IPS DF 4.7 (cell line): ENCODE measurements around the gene ZNF770.

ENCODE experiments used
- DNase-seq: peaks from one replicate; pipeline ENCODE4 v3.0.0-alpha.2; 2013; ENCODE audit warnings: low spot score; ENCODE audit errors: extremely low read depth

ZNF770 gene

DNA sequence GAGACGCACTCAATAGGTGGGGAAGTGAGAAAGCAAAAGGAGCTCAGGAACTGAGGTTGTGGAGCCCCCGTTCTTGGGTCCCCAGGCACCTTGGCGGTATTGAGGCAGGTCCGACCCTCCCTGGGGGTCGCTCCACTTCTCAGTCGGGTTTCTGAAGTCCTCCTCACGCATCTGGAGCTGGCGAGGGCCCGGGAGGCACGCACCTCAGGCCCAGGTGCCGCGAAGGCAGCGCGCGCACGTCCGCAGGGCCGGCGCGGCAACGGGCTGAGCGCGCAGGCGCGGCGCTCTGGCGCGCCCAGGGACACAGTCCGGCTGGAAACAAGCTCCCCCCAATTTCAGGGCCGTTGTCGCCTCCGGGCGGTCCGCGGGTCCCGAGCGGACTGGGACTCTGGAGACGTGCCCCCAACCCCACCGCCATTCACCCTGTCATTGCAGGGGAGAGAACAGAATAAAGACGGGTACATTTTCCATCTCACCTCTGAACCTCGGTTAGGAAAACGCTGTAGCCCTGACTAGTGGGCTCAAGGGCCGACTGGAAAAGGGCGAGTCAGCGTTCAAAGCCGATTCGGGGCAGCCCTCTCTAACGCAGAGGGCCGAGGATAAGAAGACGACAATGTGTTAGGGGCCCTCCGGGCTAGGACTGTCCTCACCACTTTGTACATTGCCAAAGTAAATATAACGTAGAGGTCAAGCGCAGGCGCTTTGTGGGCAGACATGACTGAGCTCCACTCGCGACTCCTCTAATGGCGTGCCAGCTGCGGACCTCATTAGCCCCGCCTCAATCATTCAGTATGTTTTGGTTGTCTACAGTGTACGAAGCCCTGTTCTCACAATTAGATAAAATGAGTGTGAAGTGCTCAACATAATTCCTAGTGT lies at the start of gene ZNF770:
Gene ZNF770 (minus strand): TSS at position 261 of the 876 bp plus-strand sequence. CDS start 4,853 bp downstream, outside the sequence.
- DNase-seq = no peak

DNA sequence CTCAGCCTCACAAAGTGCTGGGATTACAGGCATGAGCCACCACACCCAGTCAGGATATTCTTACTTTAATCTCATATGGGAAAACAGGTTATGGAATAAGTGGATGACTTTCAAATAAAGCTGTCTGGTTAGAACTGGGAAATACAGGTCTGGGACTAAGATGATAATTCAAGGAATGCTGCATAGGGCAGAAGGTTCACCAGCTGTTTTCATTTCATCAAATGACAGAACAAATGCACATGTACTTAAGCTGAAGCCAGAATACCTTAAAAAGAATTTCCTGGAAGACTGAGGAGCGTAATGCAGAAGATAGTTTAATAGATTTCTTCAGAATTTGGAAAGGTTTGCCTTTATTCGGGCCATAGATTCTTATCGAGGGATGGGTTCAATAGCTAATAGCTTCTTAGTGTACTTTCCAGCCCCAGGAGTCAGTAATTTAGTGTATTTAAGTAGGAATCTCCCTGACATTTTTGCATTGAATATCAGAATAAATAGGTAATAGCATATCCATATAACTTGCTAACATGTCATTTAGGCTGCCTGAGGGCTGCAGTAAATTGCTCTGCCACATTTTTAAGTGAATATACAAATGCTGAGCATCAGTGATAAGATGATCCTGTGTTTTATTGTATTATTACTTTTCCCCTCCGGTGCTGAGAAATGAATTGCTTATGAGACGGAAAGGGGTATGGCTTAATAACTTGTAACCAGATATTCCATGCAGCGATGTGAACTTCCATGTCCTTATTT lies 40.3 kb upstream of the ZNF770 start:
- DNase-seq = no peak

- no peak for DNase-seq
Measured at GRCh38 chr15:35023804-35024203, 35.7 kb upstream of the ZNF770 start.

DNA sequence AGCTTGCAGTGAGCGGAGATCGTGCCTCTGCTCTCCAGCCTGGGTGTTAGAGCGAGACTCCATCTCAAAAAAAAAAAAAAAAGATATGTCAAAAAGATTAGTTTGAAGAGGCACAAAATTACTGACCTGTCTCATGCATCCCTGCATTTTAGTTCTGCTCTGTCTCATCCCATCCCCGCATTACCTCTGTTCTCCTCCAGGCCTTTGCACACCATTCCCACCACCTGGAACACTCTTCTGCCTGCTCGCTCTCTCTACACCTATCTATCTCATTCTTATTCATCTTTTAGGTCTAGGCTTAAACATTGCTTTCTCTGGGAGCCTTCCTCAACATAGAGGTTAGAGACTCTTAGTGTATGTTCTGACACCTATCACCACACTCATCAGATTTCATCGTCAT lies 32.9 kb upstream of the ZNF770 start:
- no peak for DNase-seq

GRCh38 chr15:35019404-35020327 lies 31.6 kb upstream of the ZNF770 start:
- DNase-seq = no peak

DNA sequence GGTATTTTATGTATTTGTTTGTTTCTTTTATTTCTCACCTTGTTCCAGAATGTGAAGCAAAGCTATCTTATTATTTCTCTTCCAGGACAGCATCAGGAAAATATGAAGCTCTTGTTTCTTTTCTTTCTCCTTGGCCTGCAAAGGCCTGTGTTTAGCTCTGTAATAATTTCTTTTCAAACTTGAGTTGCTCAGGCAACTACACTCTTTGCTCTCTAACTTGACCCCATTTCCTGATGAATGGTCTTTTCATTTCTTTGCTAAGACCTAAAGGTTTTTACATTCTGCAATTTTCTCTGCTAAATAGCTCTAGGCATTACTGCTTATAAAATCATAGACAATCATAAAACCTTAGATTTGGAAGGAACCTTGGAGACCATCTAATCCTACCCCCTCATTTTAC lies 26.2 kb upstream of the ZNF770 start:
- DNase-seq = no peak

DNA sequence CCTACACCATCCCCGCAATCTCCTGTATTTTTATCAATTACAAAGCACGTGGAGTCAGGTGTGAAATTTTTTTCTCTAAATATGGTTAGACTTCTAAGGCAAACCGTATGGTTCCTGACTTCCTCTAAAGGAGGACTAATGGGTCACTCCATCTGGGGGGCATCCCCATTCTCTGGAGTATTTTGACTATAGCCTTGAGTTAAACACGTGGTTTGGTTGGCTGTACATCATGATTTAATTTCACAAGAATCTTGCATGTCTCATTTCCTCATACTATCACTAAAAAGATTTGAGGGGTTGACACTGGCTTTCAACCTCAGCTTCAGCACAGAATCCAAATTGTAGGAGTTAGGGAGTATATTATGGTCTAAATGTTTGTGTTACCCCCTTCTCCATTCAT lies 25.3 kb upstream of the ZNF770 start:
- no peak for DNase-seq

DNA sequence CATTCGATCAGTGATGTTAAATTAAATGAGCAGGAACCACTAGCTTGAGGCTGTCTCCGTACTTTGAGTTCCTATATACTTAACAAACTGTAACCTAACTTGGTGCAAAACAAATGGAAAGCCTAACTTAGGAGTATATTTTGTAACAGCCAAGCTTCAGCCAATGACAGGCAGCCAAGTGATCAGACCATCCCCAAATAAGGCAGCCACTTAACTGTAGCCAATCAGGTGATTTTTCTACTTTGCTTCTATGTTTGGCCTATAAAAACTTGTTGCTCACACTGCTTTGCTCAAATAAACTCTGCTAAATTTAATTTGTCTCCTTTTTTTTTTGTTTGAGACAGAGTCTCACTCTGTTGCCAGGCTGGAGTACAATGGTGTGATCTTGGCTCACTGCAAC lies 19.3 kb upstream of the ZNF770 start:
- no peak for DNase-seq

DNA sequence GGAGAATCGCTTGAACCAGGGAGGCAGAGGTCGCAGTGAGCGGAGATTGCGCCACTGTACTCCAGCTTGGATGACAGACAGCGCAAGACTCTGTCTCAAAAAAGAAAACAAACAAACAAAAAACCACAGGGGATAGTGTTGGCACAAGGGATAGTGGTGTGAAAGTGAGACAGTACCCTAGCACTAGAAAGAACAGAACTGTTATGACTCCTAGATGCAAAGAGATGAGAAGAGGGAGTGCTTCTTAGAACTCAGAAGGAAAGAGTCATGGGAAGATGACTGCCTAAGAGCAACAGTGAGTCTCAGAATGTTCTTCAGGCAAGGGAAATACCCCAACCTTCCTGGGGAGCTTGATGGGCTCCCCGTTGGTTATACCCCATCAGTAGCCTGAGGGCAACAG lies 17.8 kb upstream of the ZNF770 start:
- DNase-seq = no peak

DNA sequence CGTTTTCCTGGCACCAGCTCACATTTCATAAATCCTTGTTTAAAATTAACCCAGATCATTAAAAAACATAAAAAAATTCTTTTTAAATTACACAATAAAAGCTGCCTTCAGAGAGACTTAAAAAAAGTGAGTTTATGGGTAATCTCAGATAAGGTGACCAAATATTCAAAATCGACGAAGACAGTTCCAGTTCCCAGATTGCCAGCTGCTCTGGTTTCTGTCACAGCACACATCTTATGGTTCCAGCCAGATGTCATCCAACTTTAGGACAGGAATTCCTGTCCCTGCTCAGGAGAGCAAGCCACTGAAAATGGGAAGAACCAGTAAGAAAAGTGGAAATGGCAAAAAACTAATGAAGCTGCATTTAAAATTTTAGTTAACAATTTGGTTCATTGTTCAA lies 15.8 kb upstream of the ZNF770 start:
- no peak for DNase-seq

GRCh38 chr15:35000511-35000910 lies 12.4 kb upstream of the ZNF770 start:
- DNase-seq = no peak

- no peak for DNase-seq
Measured at GRCh38 chr15:34999906-35000305, 11.8 kb upstream of the ZNF770 start.

- DNase-seq = no peak
Measured at GRCh38 chr15:34994925-34995324, 6.8 kb upstream of the ZNF770 start.

DNA sequence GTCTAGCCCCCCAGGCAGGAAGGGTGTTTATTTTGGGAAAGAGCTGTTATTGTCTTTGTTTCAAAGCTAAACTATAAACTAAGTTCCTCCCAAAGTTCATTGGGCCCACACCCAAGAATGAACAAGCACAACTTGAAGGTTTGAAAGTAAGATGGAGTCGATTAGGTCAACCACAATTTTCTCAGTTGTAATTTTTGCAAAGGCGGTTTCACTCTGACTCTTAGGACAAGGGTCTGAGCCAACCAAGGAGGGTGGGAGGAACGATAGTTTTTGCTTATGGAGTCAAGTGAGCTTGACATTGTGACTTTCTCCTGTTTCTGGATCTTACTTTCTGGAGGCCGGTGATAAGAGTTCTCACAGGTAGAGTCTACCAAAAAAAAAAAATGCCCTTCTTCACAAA lies 5.8 kb upstream of the ZNF770 start:
- no peak for DNase-seq

DNA sequence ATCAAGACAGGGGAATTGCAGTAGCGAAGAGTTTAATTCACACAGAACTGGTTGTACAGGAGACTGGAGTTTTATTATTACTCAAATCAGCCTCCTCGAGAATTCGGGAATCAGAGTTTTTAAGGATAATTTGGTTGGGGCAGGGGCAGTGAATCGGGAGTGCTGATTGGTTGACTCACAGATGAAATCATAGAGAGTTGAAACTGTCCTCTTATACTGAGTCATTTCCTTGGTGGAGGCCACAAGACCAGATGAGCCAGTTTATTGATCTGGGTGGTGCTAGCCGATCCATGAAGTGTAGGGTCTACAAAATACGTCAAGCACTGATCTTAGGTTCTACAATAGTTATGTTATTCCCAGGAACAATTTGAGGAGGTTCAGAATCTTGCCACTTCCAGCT lies 5.3 kb upstream of the ZNF770 start:
- no peak for DNase-seq

DNA sequence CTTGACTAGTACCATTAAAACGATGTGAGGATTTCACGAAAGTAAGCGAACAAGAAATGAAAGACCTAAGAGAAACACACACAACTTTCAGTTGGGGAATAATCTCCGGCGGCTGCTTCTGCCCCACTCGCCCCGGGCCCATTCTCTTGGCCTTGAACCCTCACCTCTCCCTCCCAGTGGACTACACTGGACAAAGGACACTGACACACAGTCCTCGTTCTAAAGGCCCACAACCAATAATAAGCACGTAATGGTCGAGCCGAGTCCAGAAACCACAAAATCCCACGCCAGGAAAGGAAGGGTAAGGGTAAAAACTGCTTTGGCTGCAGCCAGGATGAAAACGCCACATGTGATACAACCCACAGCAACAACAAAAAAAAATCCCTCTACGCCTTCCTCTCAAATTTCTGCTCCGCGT lies 469 bp downstream of the ZNF770 start:
- no peak for DNase-seq

GRCh38 chr15:34986771-34987480 lies 1.2 kb downstream of the ZNF770 start:
- DNase-seq = no peak

- DNase-seq = no peak
Measured at GRCh38 chr15:34986326-34986725, 1.8 kb downstream of the ZNF770 start.

DNA sequence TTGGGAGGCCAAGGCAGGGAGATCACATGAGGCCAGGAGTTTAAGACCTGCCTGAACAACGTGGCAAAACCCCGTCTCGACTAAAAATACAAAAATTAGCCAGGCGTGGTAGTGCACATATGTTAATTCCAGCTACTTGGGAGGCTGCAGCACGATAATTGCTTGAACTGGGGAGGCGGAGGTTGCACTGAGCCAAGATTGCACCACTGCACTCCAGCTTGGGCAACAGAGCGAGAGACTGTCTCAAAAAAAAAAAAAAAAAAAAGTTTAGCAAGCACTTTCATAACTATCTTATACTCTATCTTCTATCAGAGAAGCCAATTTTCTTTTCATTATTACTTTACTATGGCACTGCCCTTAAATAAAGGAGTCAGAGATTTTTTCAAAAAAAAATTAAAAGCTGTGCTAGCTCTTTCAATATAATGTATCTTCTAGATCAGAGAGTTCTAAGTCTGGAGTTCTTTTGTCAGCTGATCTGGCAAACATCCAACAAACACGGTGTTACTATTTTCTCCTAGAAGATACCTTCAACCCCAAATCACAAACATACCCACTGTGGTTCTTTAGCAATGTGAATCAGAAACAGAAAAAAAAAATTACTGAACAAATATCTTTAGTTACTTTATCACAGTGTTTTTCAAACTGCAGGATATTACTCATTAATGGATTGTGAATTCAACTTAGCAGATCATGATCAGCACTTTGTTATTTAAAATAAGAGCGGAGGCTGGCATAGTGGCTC lies 3.0 kb downstream of the ZNF770 start:
- no peak for DNase-seq

DNA sequence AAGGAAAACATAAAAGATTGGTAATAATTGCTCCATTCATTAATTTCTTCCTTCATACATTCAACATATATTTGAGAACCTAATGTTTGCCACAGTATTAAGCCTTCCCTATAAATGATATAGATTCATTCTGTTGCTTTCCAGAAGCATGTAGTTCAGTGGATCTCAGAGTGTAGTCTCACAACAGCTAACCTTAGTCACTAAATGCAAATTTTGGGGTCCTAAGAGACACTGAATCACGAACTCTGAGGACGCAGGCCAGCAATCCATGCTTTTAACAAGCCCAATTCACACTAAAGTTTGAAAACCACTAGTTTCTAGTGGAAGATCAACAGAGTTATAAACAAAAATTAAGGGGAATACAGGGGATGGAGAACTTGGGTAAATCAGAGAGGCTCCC lies 11.3 kb downstream of the ZNF770 start:
- no peak for DNase-seq
